Fibroblast of mammary gland (primary cell): ENCODE measurements around the gene PTPRM.

ENCODE experiments used
- DNase-seq: peaks from one replicate; pipeline ENCODE4 v3.0.0-alpha.2; 2010; ENCODE audit warnings: low read depth
- H3K4me3 ChIP-seq: 2 replicates; pipeline ENCODE4 v1.5.1; 2011; ENCODE audit warnings: low read depth, mild to moderate bottlenecking, low read length, moderate library complexity; ENCODE audit not compliant: control insufficient read depth
- TF ChIP-seq, protein P1 (sequence below): conservative IDR thresholded peaks from 2 replicates; pipeline ENCODE4 v1.5.1; 2011; ENCODE audit warnings: low read depth, low read length, inconsistent platforms; ENCODE audit not compliant: control insufficient read depth, insufficient read depth

Gene PTPRM

GRCh38 chr18:8169722-8170121 is 602.6 kb downstream of the PTPRM start:
- TF ChIP-seq, protein P1, sequence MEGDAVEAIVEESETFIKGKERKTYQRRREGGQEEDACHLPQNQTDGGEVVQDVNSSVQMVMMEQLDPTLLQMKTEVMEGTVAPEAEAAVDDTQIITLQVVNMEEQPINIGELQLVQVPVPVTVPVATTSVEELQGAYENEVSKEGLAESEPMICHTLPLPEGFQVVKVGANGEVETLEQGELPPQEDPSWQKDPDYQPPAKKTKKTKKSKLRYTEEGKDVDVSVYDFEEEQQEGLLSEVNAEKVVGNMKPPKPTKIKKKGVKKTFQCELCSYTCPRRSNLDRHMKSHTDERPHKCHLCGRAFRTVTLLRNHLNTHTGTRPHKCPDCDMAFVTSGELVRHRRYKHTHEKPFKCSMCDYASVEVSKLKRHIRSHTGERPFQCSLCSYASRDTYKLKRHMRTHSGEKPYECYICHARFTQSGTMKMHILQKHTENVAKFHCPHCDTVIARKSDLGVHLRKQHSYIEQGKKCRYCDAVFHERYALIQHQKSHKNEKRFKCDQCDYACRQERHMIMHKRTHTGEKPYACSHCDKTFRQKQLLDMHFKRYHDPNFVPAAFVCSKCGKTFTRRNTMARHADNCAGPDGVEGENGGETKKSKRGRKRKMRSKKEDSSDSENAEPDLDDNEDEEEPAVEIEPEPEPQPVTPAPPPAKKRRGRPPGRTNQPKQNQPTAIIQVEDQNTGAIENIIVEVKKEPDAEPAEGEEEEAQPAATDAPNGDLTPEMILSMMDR: no peak
- H3K4me3 ChIP-seq: no peak overlapping the region
- DNase-seq: no peak

DNA sequence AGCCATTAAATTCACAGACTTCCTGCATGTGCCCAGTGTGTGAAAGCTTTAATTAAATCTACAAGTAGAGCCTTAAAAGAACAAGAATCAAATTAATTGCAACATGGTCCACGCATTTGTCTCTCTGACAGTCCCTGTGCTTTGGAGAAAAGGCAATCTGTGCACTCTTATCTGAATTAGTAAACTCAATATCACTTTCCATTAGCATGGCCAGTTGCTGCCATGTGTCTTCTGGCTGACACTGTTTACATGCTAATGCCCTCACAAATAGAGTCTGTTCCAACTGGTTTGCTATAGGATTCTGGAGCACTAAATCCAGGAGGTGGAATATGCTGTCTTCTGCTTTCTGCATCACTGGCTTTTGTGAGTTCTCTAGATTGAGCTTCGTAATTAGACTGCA is 607.7 kb downstream of the PTPRM start:
- no peak overlapping the region for H3K4me3 ChIP-seq
- no peak for DNase-seq
- TF ChIP-seq, protein P1: no peak

- H3K4me3 ChIP-seq: no peak overlapping the region
- TF ChIP-seq, protein P1: no peak
- no peak for DNase-seq
Measured at GRCh38 chr18:8175501-8176061, 608.5 kb downstream of the PTPRM start.

DNA sequence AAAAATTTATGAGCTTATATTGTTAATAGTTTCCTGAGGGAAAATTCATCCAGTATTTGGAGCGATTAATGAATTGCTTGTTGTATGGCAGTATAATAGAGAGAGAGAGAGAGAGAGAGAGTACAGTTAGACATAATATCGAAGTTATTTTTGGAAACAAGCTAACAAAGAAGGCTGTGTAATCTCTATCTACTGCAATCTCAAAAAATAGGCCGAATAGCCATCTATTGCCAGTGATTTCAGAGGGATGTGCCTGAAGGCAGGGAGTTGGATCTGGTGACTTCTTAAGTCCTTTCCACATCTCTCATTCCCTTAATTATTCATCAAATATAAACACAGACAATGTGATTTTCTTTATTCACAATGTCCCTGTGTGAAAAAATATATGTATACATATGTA is 609.0 kb downstream of the PTPRM start:
- H3K4me3 ChIP-seq: no peak overlapping the region
- DNase-seq: no peak
- TF ChIP-seq, protein P1: no peak

GRCh38 chr18:8176554-8176953 is 609.4 kb downstream of the PTPRM start:
- no peak overlapping the region for H3K4me3 ChIP-seq
- TF ChIP-seq, protein P1: no peak
- peak; percentile 21 for DNase-seq

GRCh38 chr18:8177330-8178016 is 610.4 kb downstream of the PTPRM start:
- DNase-seq: peak; percentile 38
- TF ChIP-seq, protein P1: no peak

DNA sequence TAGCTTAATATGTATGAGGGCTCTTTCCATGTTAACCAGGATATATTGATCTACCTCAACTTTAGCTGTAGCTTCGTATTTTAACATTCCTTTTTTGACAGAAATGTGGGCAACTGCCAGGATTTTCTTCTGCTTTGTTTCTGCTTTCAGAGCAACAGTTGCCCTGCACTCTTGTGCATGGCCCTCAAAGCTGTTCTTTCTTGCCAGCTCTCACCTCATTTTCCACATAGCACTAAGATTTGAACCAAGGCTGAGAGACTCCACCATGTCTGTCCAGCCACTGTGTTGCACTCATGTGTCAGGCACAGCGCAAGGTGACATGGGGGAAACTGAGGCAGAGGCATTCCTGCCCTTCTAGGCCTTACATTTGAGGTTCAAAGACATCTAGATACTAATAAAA is 619.3 kb downstream of the PTPRM start:
- TF ChIP-seq, protein P1: no peak
- DNase-seq: no peak
- H3K4me3 ChIP-seq: no peak overlapping the region

More at GRCh38 chr18:8177330-8178016, 610.4 kb downstream of the PTPRM start:
- H3K4me3 ChIP-seq: no peak overlapping the region
